ENCODE results near the gene WDR74.

WDR74 gene

GRCh38 chr11:62847767-62848314 is 8.5 kb upstream of the WDR74 start:
- Histone ChIP-seq H2BK12ac (ENCODE audit: low read length) (no peak overlapping the region), H3K9ac (ENCODE audit: low read depth, low read length, poor library complexity) (no peak overlapping the region), H3K27ac (replicated peaks; ENCODE audit: low read length) (no peak overlapping the region), H3K27me3 (ENCODE audit: control insufficient read depth in 3 of 3, insufficient read depth in 3 of 3, low read depth in 1 of 3, low read length in 3 of 3) (no peaks in the 10 kb centered on the region), H3K4me1 (ENCODE audit: control insufficient read depth in 2 of 2, insufficient read depth in 1 of 2, low read depth in 1 of 2, low read length in 2 of 2) (peaks cover 2 to 3% of the 10 kb centered on the region in 2 donors), H3K79me1 (ENCODE audit: low read depth, low read length) (no peaks in the 10 kb centered on the region), H3K36me3 (replicated peaks in 1 of 2; ENCODE audit: control insufficient read depth in 2 of 2, insufficient read depth in 2 of 2, low read length in 2 of 2) (peaks cover 8 to 18% of the 10 kb centered on the region in 2 donors), H3K18ac (ENCODE audit: low read length) (no peak overlapping the region), H3K9me3 (replicated peaks in 1 of 2; ENCODE audit: control insufficient read depth in 2 of 2, insufficient read depth in 1 of 2, low read depth in 1 of 2, low read length in 2 of 2) (peaks cover 0 to 2% of the 10 kb centered on the region in 2 donors), H4K8ac (ENCODE audit: low read depth, low read length) (no peak overlapping the region), H2BK5ac (ENCODE audit: low read length) (no peak overlapping the region), H3K4me3 (ENCODE audit: low read length in 2 of 2) (no peak overlapping the region), H2AFZ (ENCODE audit: low read length) (no peak overlapping the region), H3K14ac (ENCODE audit: low read length) (no peak overlapping the region), H2BK15ac (ENCODE audit: low read length) (no peak overlapping the region), H3K4ac (ENCODE audit: low read length) (no peak overlapping the region), H2AK5ac (ENCODE audit: low read depth, low read length) (no peak overlapping the region), H4K91ac (ENCODE audit: low read depth, low read length, poor library complexity) (no peak overlapping the region), H3K23ac (ENCODE audit: low read depth, low read length, poor library complexity) (no peak overlapping the region), H2BK120ac (ENCODE audit: low read depth, low read length) (no peak overlapping the region), H3K4me2 (ENCODE audit: insufficient read depth, low read length, poor library complexity, severe bottlenecking) (no peak overlapping the region)
- DNase-seq (ENCODE audit: low spot score) = no peak
- no CpG with 5 or more reads among the region's 1 CpG for WGBS, 2 donors (ENCODE audit: extremely low coverage in 2 of 2, insufficient read length in 2 of 2, insufficient replicate concordance in 1 of 2)

- no peak for DNase-seq (ENCODE audit: low spot score)
- no peak overlapping the region for H3K27ac ChIP-seq (replicated peaks; ENCODE audit: low read length)
Observed at GRCh38 chr11:62846177-62846576, 6.8 kb upstream of the WDR74 start.

GRCh38 chr11:62844154-62844553 is 4.8 kb upstream of the WDR74 start:
- no peak overlapping the region for H2BK15ac ChIP-seq (ENCODE audit: low read length)
- H4K91ac ChIP-seq (ENCODE audit: low read depth, low read length, poor library complexity) = no peak overlapping the region
- H2BK120ac ChIP-seq (ENCODE audit: low read depth, low read length) = no peak overlapping the region
- peaks cover 2% of the 10 kb centered on the region for H3K79me1 ChIP-seq (ENCODE audit: low read depth, low read length)
- H3K27ac ChIP-seq (replicated peaks; ENCODE audit: low read length) = no peak overlapping the region
- H3K18ac ChIP-seq (ENCODE audit: low read length) = no peak overlapping the region
- H3K4me2 ChIP-seq (ENCODE audit: insufficient read depth, low read length, poor library complexity, severe bottlenecking) = no peak overlapping the region
- no peaks in the 10 kb centered on the region for H3K36me3 ChIP-seq (replicated peaks in 1 of 2; ENCODE audit: control insufficient read depth in 2 of 2, insufficient read depth in 2 of 2, low read length in 2 of 2)
- no peak overlapping the region for H2AFZ ChIP-seq (ENCODE audit: low read length)
- no peak overlapping the region for H3K23ac ChIP-seq (ENCODE audit: low read depth, low read length, poor library complexity)
- no peak overlapping the region for H4K8ac ChIP-seq (ENCODE audit: low read depth, low read length)
- H2BK12ac ChIP-seq (ENCODE audit: low read length) = no peak overlapping the region
- peaks cover 0 to 2% of the 10 kb centered on the region in 2 donors for H3K9me3 ChIP-seq (replicated peaks in 1 of 2; ENCODE audit: control insufficient read depth in 2 of 2, insufficient read depth in 1 of 2, low read depth in 1 of 2, low read length in 2 of 2)
- no peak overlapping the region for H2AK5ac ChIP-seq (ENCODE audit: low read depth, low read length)
- WGBS, 2 donors (ENCODE audit: extremely low coverage in 2 of 2, insufficient read length in 2 of 2, insufficient replicate concordance in 1 of 2) = no CpG with 5 or more reads among the region's 3 CpGs
- no peak overlapping the region for H2BK5ac ChIP-seq (ENCODE audit: low read length)
- H3K4me3 ChIP-seq (ENCODE audit: low read length in 2 of 2) = no peak overlapping the region
- no peak overlapping the region for H3K4ac ChIP-seq (ENCODE audit: low read length)
- H3K9ac ChIP-seq (ENCODE audit: low read depth, low read length, poor library complexity) = no peak overlapping the region
- no peak overlapping the region for H3K14ac ChIP-seq (ENCODE audit: low read length)
- DNase-seq (ENCODE audit: low spot score) = no peak
- H3K27me3 ChIP-seq (ENCODE audit: control insufficient read depth in 3 of 3, insufficient read depth in 3 of 3, low read depth in 1 of 3, low read length in 3 of 3) = no peaks in the 10 kb centered on the region
- peaks cover 6% of the 10 kb centered on the region in 2 donors for H3K4me1 ChIP-seq (ENCODE audit: control insufficient read depth in 2 of 2, insufficient read depth in 1 of 2, low read depth in 1 of 2, low read length in 2 of 2)

More at GRCh38 chr11:62846177-62846576, 6.8 kb upstream of the WDR74 start:
- WGBS, 2 donors (ENCODE audit: extremely low coverage in 2 of 2, insufficient read length in 2 of 2, insufficient replicate concordance in 1 of 2) = no CpG with 5 or more reads among the region's 3 CpGs
- H2BK120ac ChIP-seq (ENCODE audit: low read depth, low read length) = no peak overlapping the region
- no peak overlapping the region for H3K4ac ChIP-seq (ENCODE audit: low read length)
- no peak overlapping the region for H3K18ac ChIP-seq (ENCODE audit: low read length)
- H3K79me1 ChIP-seq (ENCODE audit: low read depth, low read length) = no peaks in the 10 kb centered on the region
- no peak overlapping the region for H2AK5ac ChIP-seq (ENCODE audit: low read depth, low read length)
- H2BK12ac ChIP-seq (ENCODE audit: low read length) = no peak overlapping the region
- H3K14ac ChIP-seq (ENCODE audit: low read length) = no peak overlapping the region
- H2BK15ac ChIP-seq (ENCODE audit: low read length) = no peak overlapping the region
- no peak overlapping the region for H4K91ac ChIP-seq (ENCODE audit: low read depth, low read length, poor library complexity)
- H4K8ac ChIP-seq (ENCODE audit: low read depth, low read length) = no peak overlapping the region
- H3K27me3 ChIP-seq (ENCODE audit: control insufficient read depth in 3 of 3, insufficient read depth in 3 of 3, low read depth in 1 of 3, low read length in 3 of 3) = no peaks in the 10 kb centered on the region
- no peak overlapping the region for H3K23ac ChIP-seq (ENCODE audit: low read depth, low read length, poor library complexity)
- peaks cover 0 to 2% of the 10 kb centered on the region in 2 donors for H3K9me3 ChIP-seq (replicated peaks in 1 of 2; ENCODE audit: control insufficient read depth in 2 of 2, insufficient read depth in 1 of 2, low read depth in 1 of 2, low read length in 2 of 2)
- H3K4me2 ChIP-seq (ENCODE audit: insufficient read depth, low read length, poor library complexity, severe bottlenecking) = no peak overlapping the region
- H3K4me3 ChIP-seq (ENCODE audit: low read length in 2 of 2) = no peak overlapping the region
- no peak overlapping the region for H2BK5ac ChIP-seq (ENCODE audit: low read length)
- peaks cover 0 to 2% of the 10 kb centered on the region in 2 donors for H3K36me3 ChIP-seq (replicated peaks in 1 of 2; ENCODE audit: control insufficient read depth in 2 of 2, insufficient read depth in 2 of 2, low read length in 2 of 2)
- H3K9ac ChIP-seq (ENCODE audit: low read depth, low read length, poor library complexity) = no peak overlapping the region
- H3K4me1 ChIP-seq (ENCODE audit: control insufficient read depth in 2 of 2, insufficient read depth in 1 of 2, low read depth in 1 of 2, low read length in 2 of 2) = peaks cover 6% of the 10 kb centered on the region in 2 donors
- H2AFZ ChIP-seq (ENCODE audit: low read length) = no peak overlapping the region

GRCh38 chr11:62843466-62843865 is 4.1 kb upstream of the WDR74 start:
- no peak overlapping the region for H2AFZ ChIP-seq (ENCODE audit: low read length)
- no peak overlapping the region for H2BK12ac ChIP-seq (ENCODE audit: low read length)
- peaks cover 0 to 2% of the 10 kb centered on the region in 2 donors for H3K9me3 ChIP-seq (replicated peaks in 1 of 2; ENCODE audit: control insufficient read depth in 2 of 2, insufficient read depth in 1 of 2, low read depth in 1 of 2, low read length in 2 of 2)
- H3K18ac ChIP-seq (ENCODE audit: low read length) = no peak overlapping the region
- H3K27me3 ChIP-seq (ENCODE audit: control insufficient read depth in 3 of 3, insufficient read depth in 3 of 3, low read depth in 1 of 3, low read length in 3 of 3) = no peaks in the 10 kb centered on the region
- peaks cover 5% of the 10 kb centered on the region for H3K79me1 ChIP-seq (ENCODE audit: low read depth, low read length)
- no peak overlapping the region for H3K4ac ChIP-seq (ENCODE audit: low read length)
- no peak overlapping the region for H4K91ac ChIP-seq (ENCODE audit: low read depth, low read length, poor library complexity)
- DNase-seq (ENCODE audit: low spot score) = no peak
- H3K23ac ChIP-seq (ENCODE audit: low read depth, low read length, poor library complexity) = no peak overlapping the region
- no peak overlapping the region for H3K9ac ChIP-seq (ENCODE audit: low read depth, low read length, poor library complexity)
- H2BK120ac ChIP-seq (ENCODE audit: low read depth, low read length) = no peak overlapping the region
- no peak overlapping the region for H4K8ac ChIP-seq (ENCODE audit: low read depth, low read length)
- H3K4me3 ChIP-seq (ENCODE audit: low read length in 2 of 2) = no peak overlapping the region
- H3K4me2 ChIP-seq (ENCODE audit: insufficient read depth, low read length, poor library complexity, severe bottlenecking) = no peak overlapping the region
- H2BK15ac ChIP-seq (ENCODE audit: low read length) = no peak overlapping the region
- H2BK5ac ChIP-seq (ENCODE audit: low read length) = no peak overlapping the region
- H3K36me3 ChIP-seq (replicated peaks in 1 of 2; ENCODE audit: control insufficient read depth in 2 of 2, insufficient read depth in 2 of 2, low read length in 2 of 2) = no peaks in the 10 kb centered on the region
- no peak overlapping the region for H3K14ac ChIP-seq (ENCODE audit: low read length)
- H2AK5ac ChIP-seq (ENCODE audit: low read depth, low read length) = no peak overlapping the region
- peaks cover 8 to 10% of the 10 kb centered on the region in 2 donors for H3K4me1 ChIP-seq (ENCODE audit: control insufficient read depth in 2 of 2, insufficient read depth in 1 of 2, low read depth in 1 of 2, low read length in 2 of 2)
- no peak overlapping the region for H3K27ac ChIP-seq (replicated peaks; ENCODE audit: low read length)
- no CpG with 5 or more reads among the region's 3 CpGs for WGBS, 2 donors (ENCODE audit: extremely low coverage in 2 of 2, insufficient read length in 2 of 2, insufficient replicate concordance in 1 of 2)

All from neuronal stem cell (in vitro differentiated cells).